HG03064 (cell line): Measurements from ENCODE around the gene PGS1.

Experiments
- ATAC-seq: cut with Tn5 transposase; IDR thresholded peaks from one replicate; pipeline ENCODE4 v1.9.1; 2021; ENCODE audit warnings: low read depth; ENCODE audit not compliant: unreplicated experiment

Gene PGS1

DNA sequence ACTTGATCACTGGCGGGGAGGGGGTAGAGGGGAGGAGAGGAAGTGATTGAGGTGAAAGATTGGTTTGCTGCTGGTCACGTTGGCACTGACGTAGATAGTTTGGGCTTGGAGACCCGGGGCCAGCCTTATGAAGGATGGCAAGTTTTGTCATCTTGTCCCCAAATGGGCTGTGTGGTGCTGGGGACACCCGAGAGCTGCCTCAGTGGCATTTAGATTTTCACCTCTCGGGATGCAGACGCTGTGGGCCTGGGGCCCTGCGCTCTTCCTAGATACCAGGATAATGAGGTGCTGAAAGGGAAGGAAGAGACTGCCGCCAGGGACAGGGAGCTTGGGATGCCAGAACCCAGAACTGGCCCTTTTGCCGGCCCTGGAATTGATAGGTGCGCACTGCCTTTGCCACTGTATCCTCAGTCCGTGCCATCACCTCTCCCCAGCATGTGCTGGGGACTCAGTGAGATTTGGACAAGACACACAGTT is 17.2 kb upstream of the PGS1 start:
- no peak for ATAC-seq

- no peak for ATAC-seq
Observed at GRCh38 chr17:78362232-78362631, 16.2 kb upstream of the PGS1 start.

DNA sequence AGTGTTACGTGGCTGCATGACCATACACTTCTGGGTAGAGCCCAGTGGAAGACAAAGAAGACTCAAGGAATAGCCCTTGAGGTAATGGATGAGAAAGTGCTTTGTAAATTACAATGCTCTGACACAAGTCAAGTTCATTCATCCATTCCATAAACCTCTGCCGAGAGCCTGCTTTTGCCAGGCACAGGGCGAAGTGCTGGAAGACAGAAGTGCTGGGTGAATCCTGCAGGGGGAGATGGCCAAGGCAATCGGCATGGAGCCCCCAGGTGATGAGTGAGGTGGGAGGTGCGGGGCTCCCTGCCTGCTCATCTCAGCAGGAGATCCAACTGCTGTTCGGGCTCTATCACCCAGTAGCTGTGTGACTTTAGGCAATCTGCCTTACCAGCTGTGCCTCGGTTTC is 15.8 kb upstream of the PGS1 start:
- ATAC-seq = no peak

DNA sequence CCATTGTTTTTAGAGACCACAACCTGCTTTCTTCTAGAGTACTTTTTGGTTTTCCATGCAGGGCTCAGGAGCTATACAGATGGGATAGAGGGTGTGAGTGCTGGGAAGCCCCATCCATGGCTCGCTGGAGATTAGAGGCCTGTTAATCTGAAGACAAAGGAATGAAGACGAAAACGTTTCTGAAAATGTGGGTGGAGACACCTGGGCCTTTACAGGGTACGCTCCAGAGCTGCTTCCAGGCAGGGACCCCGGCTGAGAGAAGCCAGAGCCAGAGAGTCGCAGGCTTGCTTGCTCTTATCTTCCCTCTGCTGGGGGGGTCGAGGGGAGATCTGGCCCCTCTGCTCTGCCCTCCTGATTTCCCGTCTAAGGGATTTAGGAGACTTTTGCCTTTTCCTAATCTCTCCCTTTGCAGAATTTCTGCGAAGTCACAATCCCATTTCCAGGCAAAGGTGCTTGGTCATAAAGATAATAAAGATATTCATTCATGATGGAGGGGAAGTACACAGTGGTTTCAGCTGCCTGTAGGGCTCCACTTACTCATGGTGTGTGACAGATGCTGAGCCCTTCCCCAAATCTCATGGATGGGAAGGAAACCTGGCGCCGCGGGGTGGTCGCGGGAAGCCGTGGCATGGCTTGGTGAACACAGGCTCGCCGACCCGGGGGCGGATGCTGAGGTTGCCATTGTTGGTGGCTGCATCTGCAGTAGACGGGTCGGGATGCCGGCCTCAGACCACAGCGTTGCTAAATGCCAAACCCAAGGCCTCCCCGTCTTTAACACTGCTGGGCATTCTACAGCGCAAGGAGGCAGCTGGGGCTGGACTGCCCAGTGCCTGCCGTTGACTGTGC is 13.8 kb upstream of the PGS1 start:
- ATAC-seq = no peak

DNA sequence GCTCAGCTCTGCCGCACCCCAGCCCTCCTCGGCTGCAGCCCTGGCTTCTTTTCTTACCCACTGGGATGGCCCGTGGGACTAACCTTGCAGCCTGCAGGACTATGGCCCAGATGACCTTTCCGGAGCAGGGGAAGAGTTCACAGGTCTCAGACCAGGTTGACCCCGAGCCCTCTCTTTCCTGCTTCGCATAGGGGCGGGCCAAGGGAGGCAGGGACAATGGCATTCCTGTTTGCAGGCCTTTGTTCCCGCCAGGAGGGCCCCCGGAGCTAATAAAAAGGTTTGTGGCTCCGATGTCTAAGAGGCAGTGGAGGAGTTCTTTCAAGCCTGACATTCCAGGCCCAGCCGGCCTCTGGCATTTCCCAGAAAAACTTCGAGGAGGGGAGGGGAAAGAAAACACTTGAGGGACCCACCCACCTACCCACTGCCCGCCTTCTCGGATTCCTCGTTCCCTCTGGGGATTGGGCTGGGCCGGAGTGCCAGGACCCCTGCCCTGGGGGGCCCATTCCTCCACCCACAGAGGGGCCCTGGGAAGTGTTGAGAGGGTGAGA is 12.8 kb upstream of the PGS1 start:
- no peak for ATAC-seq

DNA sequence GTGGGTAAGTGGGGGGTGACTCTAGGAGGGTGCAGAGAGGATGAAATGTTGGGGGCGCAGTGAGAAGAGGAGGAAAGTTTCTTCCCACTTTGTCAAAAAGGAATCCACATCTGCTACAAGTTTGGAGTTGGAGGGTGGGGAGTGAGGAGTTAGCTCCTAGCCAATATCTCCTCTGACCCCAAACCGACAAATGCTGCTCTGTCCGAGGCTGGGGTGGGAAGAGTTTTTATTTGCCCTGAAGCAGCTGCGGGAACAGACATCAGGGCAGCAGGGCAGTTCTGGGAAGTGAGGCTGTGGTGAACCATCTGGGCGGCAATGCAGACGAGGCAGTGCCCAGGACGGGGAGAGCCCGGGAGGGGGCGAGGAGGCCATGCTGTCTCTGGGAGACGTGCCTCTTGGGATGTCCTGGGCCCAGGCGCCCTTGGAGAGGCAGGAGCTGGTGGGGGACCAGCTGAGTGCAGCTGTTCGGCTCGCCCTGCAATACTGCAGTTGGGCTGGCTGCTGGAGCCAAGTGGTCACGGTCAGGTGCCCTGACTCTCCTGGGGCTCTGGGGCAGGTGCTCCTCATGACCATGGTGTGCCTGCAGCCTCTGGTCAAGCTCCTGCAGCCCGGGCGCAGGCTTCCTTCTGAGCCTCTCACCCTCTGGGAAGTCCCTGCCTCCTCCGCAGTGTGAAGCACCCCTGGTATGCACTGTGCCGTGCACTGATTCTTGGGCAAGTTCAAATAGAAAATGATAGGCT is 12.2 kb upstream of the PGS1 start:
- ATAC-seq = no peak

DNA sequence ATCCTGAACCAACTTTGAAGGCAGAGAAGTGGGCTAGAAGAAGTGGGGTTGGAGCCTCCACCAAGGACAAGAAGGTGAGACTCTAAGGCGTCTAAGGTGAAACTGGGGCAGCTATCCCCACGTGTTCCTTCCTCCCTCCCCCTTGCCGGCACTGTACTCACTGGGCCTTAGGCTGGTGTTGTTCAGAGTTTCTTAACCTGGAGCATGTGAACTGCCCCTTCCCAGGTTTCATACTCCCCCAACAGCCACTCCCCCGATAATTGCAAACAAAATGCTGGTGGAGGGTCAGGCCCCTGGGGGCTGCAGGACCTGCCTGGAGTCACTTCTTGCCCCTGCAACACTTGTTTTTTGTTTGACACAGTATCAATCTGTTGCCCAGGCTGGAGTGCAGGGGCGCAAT is 11.3 kb upstream of the PGS1 start:
- no peak for ATAC-seq

DNA sequence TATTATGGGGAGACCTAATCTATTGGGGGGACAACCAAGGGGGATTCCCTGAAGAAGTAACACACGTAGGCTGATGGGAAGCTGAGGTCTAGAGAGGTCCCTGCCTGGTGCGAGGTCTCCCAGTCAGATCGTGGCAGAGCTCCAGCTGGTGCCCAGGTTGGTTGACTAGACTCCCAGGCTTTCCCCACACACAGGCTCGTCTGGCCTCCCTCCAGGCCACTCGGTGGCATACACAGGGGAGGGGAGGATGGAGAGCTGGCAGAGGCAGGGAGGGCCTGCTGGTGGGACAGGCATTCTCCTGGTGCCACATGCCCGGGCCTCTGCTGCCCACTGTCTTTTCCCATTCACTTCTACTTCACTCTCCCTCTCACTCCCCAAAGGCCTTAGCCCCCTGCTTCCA is 10.1 kb upstream of the PGS1 start:
- ATAC-seq = no peak

DNA sequence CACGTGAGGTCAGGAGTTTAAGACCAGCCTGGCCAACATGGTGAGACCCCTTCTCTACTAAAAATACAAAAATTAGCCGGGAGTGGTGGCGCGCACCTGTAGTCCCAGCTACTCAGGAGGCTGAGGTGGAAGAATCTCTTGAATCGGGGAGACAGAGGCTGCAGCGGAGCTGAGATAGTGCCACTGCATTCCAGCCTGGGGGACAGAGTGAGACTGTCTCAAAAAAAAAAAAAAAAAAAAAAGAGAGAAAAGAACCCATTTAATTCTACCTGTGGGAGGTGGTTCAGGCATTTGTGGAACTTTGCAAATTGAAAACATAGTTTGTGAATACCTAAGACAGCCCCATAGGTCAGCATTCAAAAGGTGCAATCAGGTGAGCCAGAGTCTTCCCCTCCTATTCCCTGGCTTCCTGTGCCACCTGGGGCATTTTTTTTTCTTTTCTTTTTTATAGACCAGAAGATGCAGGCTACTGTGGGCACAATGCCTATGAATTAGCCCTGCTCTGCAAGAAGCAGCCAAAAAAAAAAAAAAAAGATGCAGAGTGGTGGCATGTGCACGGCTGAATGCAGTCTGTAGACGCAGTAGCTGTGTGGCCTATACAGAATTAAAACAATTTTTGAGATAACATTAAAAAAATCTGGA is 9.5 kb upstream of the PGS1 start:
- no peak for ATAC-seq

DNA sequence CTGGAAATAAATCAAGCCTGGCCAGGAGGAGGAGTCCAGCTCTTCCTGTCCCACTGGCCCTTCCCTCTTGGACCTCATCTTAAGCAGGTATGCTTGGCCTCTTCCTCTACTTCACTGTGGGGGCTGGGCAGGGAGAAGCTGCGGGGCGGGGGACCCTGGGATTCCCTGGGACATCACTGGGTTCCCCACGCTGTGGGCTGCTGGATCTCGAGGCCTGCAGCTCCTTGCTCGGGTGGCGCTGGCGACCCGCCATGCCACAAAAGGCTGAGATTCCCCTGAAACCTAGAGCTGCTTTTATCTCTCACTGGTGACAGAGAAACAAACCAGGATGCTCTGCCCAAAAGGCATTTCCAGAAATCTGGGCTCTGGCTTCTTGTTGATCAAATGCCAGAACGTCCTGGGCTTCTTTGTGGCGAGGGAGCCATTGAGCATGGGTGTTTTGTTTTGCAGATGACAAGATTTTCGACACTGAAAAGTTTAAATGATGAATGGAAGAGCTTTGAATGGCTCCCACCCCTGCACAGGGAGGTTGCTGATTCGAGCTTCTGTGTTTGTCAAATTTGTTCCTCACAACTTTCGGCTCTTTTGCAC is 8.6 kb upstream of the PGS1 start:
- no peak for ATAC-seq

DNA sequence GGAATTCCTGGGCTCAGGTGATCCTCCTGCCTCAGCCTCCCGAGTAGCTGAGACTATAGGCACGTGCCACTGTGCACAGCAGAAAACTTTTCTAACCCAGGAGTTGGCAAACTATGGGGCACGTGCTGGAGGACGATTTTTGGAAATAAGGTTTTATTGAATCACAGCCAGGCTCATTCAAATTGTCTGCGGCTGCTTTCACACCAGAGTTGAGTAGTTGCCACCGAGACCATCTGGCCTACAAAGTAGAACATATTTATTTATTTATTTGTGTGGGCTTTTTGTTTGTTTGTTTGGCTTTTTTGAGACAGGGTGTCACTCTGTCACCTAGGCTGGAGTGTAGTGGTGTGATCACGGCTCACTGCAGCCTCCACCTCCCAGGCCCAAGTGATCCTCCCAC is 7.4 kb upstream of the PGS1 start:
- ATAC-seq = no peak

DNA sequence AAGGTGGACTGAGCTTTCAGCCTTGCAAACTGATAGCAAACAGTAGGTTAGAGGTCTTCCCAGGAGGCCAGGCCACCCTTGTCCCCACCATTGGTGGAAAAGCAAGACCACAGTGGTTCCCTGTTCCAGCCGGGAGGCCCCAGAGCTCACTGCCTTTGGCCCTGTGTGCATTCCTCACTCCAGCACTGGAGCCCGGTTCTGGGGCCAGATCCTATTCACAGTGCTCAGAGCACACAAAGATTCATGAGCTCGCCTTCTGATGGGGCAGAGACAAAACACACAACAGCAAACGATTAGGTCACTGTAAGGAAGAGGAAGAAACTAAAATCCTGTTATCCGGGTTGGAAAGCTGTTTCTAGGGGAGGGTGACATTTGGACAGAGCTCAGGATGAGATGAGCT is 5.6 kb upstream of the PGS1 start:
- no peak for ATAC-seq

GRCh38 chr17:78374189-78374588 is 4.3 kb upstream of the PGS1 start:
- ATAC-seq = no peak

- no peak for ATAC-seq
Observed at GRCh38 chr17:78374631-78375274, 3.7 kb upstream of the PGS1 start.

GRCh38 chr17:78375401-78376151 is 2.9 kb upstream of the PGS1 start:
- no peak for ATAC-seq

DNA sequence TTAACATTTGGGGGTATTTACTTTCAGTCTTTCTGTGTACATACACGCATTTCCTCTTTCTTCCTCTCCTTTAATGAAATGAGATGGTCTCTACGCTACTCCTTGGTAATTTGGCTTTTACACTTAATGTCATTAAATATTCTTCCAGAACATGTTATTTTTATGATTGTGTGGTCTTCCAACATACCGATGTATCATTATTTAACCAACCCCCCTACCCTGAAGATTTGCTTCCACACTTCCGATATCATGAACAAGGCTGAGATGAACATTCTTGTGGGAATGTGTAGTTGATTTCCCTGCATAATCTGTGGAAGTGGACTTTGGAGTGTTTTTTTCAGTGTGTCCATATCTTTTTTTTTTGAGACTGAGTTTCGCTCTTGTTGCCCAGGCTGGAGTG is 2.3 kb upstream of the PGS1 start:
- ATAC-seq = no peak

GRCh38 chr17:78377858-78378224 is 608 bp upstream of the PGS1 start:
- ATAC-seq = no peak

DNA sequence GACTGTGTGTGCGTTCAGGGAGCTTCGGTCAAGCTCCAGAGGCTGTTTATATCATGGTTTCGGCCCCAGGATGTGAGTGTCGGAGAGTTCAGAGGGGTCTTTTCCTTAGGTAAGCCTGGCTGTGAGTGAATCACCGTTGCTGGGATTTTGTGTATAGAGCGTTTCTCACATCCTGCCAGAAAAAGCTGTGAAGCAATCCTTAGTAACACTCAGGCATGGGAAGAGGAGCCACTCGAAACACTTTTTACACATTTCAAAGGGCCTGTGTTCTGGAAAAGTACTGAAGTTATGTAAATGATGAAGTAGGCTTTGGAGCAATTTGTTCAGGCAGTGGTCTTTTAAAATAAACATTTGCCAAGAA is 662 bp downstream of the PGS1 start:
- ATAC-seq = no peak

- no peak for ATAC-seq
Observed at GRCh38 chr17:78380370-78380769, 1.9 kb downstream of the PGS1 start.
